Measurements from ENCODE around the gene BCL2L14.

- TF ChIP-seq POLR2A (IDR thresholded peaks at IDR 0.05; ENCODE audit: low read length) (no peak), GATA1 (IDR thresholded peaks at IDR 0.05; ENCODE audit: low read depth, low read length) (no peak)
Observed at GRCh38 chr12:12051668-12052067, 19.1 kb upstream of the BCL2L14 start.
